ENCODE data around the gene ABHD12. TPM values are rescaled to one million over a fixed set of nuclear protein-coding genes. Genes with fewer than 3 reads are reported as not detected.

ABHD12 gene
- total RNA-seq, 2 experiments from 2014 or later: 13.4 to 17.0 TPM

- no peaks in the 10 kb centered on the region for H3K27me3 ChIP-seq (ENCODE audit: control insufficient read depth in 1 of 2, insufficient read depth in 2 of 2, low read length in 2 of 2)
- no peak overlapping the region for H3K27ac ChIP-seq (ENCODE audit: low read depth in 1 of 2, low read length in 2 of 2)
- peak overlapping the region; percentile 20 for H3K27ac Mint-ChIP-seq
- no peak overlapping the region for H3K4me3 ChIP-seq (ENCODE audit: low read length)
- H3K9me3 Mint-ChIP-seq: no peaks in the 10 kb centered on the region
- POLR2A ChIA-PET: no interaction called here
- DNase-seq (no peak), ATAC-seq (ENCODE audit: poor library complexity) (no peak)
- H3K9me3 ChIP-seq (ENCODE audit: control insufficient read depth in 1 of 2, insufficient read depth in 1 of 2, low read length in 2 of 2): no peaks in the 10 kb centered on the region
- peaks cover 6% of the 10 kb centered on the region for H3K4me1 Mint-ChIP-seq (ENCODE audit: low read depth)
- peaks cover 52% of the 10 kb centered on the region for H3K36me3 ChIP-seq (ENCODE audit: insufficient read depth, low read length)
- H3K4me3 Mint-ChIP-seq: no peak overlapping the region
- CTCF ChIA-PET: no interaction called here
- H3K4me1 ChIP-seq (ENCODE audit: insufficient read depth, low read length): no peaks in the 10 kb centered on the region
- TF ChIP-seq CTCF (IDR thresholded peaks at IDR 0.05): no peak
- no peaks in the 10 kb centered on the region for H3K27me3 Mint-ChIP-seq
- intact Hi-C loops (cut with DNase I, micrococcal nuclease): no loop called here
- H3K36me3 Mint-ChIP-seq (ENCODE audit: low read depth): peaks cover 68% of the 10 kb centered on the region
These were observed 119.0 kb downstream of the ABHD12 start for GRCh38 chr20:25271486-25272222.

GRCh38 chr20:25270829-25271251 lies 119.8 kb downstream of the ABHD12 start:
- DNase-seq: no peak
- CTCF ChIA-PET: no interaction called here
- Mint-ChIP-seq H3K9me3 (no peaks in the 10 kb centered on the region), H3K4me3 (no peak overlapping the region), H3K36me3 (ENCODE audit: low read depth) (peaks cover 64% of the 10 kb centered on the region), H3K4me1 (ENCODE audit: low read depth) (peaks cover 9% of the 10 kb centered on the region), H3K27me3 (no peaks in the 10 kb centered on the region), H3K27ac (no peak overlapping the region)
- no peak for TF ChIP-seq CTCF (IDR thresholded peaks at IDR 0.05)
- Histone ChIP-seq H3K27ac (ENCODE audit: low read depth in 1 of 2, low read length in 2 of 2) (no peak overlapping the region), H3K9me3 (ENCODE audit: control insufficient read depth in 1 of 2, insufficient read depth in 1 of 2, low read length in 2 of 2) (no peaks in the 10 kb centered on the region), H3K4me1 (ENCODE audit: insufficient read depth, low read length) (no peaks in the 10 kb centered on the region), H3K27me3 (ENCODE audit: control insufficient read depth in 1 of 2, insufficient read depth in 2 of 2, low read length in 2 of 2) (no peaks in the 10 kb centered on the region), H3K36me3 (ENCODE audit: insufficient read depth, low read length) (peaks cover 45% of the 10 kb centered on the region), H3K4me3 (ENCODE audit: low read length) (no peak overlapping the region)
- POLR2A ChIA-PET: no interaction called here
- intact Hi-C loops (cut with DNase I, micrococcal nuclease): no loop called here
- ATAC-seq (ENCODE audit: poor library complexity): no peak

- Histone ChIP-seq H3K27me3 (ENCODE audit: control insufficient read depth in 1 of 2, insufficient read depth in 2 of 2, low read length in 2 of 2) (no peaks in the 10 kb centered on the region), H3K9me3 (ENCODE audit: control insufficient read depth in 1 of 2, insufficient read depth in 1 of 2, low read length in 2 of 2) (no peaks in the 10 kb centered on the region), H3K36me3 (ENCODE audit: insufficient read depth, low read length) (peaks cover 43% of the 10 kb centered on the region), H3K27ac (ENCODE audit: low read depth in 1 of 2, low read length in 2 of 2) (no peak overlapping the region), H3K4me3 (ENCODE audit: low read length) (no peak overlapping the region), H3K4me1 (ENCODE audit: insufficient read depth, low read length) (no peaks in the 10 kb centered on the region)
- H3K36me3 Mint-ChIP-seq (ENCODE audit: low read depth): peaks cover 59% of the 10 kb centered on the region
- no peak for ATAC-seq (ENCODE audit: poor library complexity)
- POLR2A ChIA-PET: no interaction called here
- CTCF ChIA-PET: no interaction called here
- peak in 1 of 14 experiments; percentile 29 for DNase-seq
- no peak overlapping the region for H3K4me3 Mint-ChIP-seq
- intact Hi-C loops (cut with DNase I, micrococcal nuclease): no loop called here
- no peaks in the 10 kb centered on the region for H3K27me3 Mint-ChIP-seq
- no peak for TF ChIP-seq CTCF (IDR thresholded peaks at IDR 0.05)
- H3K9me3 Mint-ChIP-seq: no peaks in the 10 kb centered on the region
- no peak overlapping the region for H3K27ac Mint-ChIP-seq
- H3K4me1 Mint-ChIP-seq (ENCODE audit: low read depth): peaks cover 9% of the 10 kb centered on the region
These were observed 120.8 kb downstream of the ABHD12 start for GRCh38 chr20:25269833-25270170.
